K562 (cell line): Measurements from ENCODE around the gene SLC16A5. TPM values are rescaled to one million over a fixed set of nuclear protein-coding genes. Genes with fewer than 3 reads are reported as not detected.

Source experiments
- BRD4 ChIP-seq: fragments of 200-600 bp; sonication (generic); IDR thresholded peaks from 2 replicates; pipeline ENCODE4 v1.6.1; 2017; ENCODE audit warnings: inconsistent platforms
- CHD7 ChIP-seq: fragments of 200-600 bp; sonication (generic); IDR thresholded peaks from one replicate; pipeline ENCODE4 v1.6.1; 2012; ENCODE audit warnings: mild to moderate bottlenecking, low read depth, low read length, inconsistent platforms
- EP300 ChIP-seq: IDR thresholded peaks from 2 replicates; pipeline ENCODE4 v1.6.1; 2012; ENCODE audit warnings: low read length, improper control_type of control experiment
- HDGF ChIP-seq: fragments of 450-650 bp; IDR thresholded peaks from 2 replicates; pipeline ENCODE4 v1.6.1; 2016
- HMBOX1 ChIP-seq: sonication (generic); IDR thresholded peaks from 2 replicates; pipeline ENCODE4 v1.6.1; 2016
- KLF1 ChIP-seq: fragments of 450-650 bp; IDR thresholded peaks from 2 replicates; pipeline ENCODE4 v1.6.1; 2016; ENCODE audit warnings: missing genetic modification characterization, missing compliant biosample characterization
- MAFF ChIP-seq: IDR thresholded peaks from 2 replicates; pipeline ENCODE4 v1.6.1; 2012; ENCODE audit warnings: low read length, improper control_type of control experiment
- MCM3 ChIP-seq: fragments of 450-650 bp; IDR thresholded peaks from 2 replicates; pipeline ENCODE4 v1.6.1; 2016
- MITF ChIP-seq: IDR thresholded peaks from 2 replicates; pipeline ENCODE4 v1.6.1; 2014; ENCODE audit warnings: antibody characterized with exemption
- SUPT5H ChIP-seq: fragments of 450-650 bp; IDR thresholded peaks from 2 replicates; pipeline ENCODE4 v1.6.1; 2016
- TAF7 ChIP-seq: fragments of 450-650 bp; IDR thresholded peaks from 2 replicates; pipeline ENCODE4 v1.6.1; 2016; ENCODE audit warnings: missing genetic modification characterization, missing compliant biosample characterization
- ZNF449 ChIP-seq: fragments of 250-450 bp; sonication (Bioruptor Pico); IDR thresholded peaks from 2 replicates; pipeline ENCODE4 v1.8.0; 2022; ENCODE audit warnings: moderate library complexity, mild to moderate bottlenecking, inconsistent platforms
- ZNF57 ChIP-seq: fragments of 450-650 bp; formaldehyde crosslinking; IDR thresholded peaks from 2 replicates; pipeline ENCODE4 v1.4.0; 2020; ENCODE audit warnings: mild to moderate bottlenecking, moderate library complexity
- ZNF707 ChIP-seq: fragments of 250-450 bp; sonication (Bioruptor Pico); conservative IDR thresholded peaks from 2 replicates; pipeline ENCODE4 v1.8.0; 2022; ENCODE audit warnings: inconsistent platforms, mild to moderate bottlenecking, moderate library complexity
- ZNF785 ChIP-seq: fragments of 250-450 bp; sonication (Bioruptor Pico); IDR thresholded peaks from 2 replicates; pipeline ENCODE4 v1.4.0; 2020; ENCODE audit warnings: mild to moderate bottlenecking
- polyA plus RNA-seq, 8 experiments: library from polyadenylated mRNA; depleted of rRNA in 4 of 8; stranded (reverse) in 5 of 8; unstranded in 3 of 8; fragments of >200 nt; fragmentation: Nextera tagmentation in 2 of 8; fragmentation: Illumina TruSeq in 1 of 8; extraction: Ambion mirVana in 2 of 8; extraction: Trizol in 1 of 8; gene quantifications; 2 replicates each; pipeline versions ENCODE4 v1.2.1 to v1.2.3, GENCODE V29; 2011 to 2014; ENCODE audit warnings: inconsistent platforms in 1 of 8, missing spikeins in 1 of 8
- total RNA-seq, 7 experiments: library from RNA; depleted of rRNA in 6 of 7; stranded (reverse); fragments of >200 nt in 6 of 7; fragmentation: Illumina TruSeq in 2 of 7; extraction: Trizol in 2 of 7; gene quantifications; 2 replicates each; pipeline versions ENCODE4 v1.2.1 to v1.2.3, GENCODE V29; 2011 to 2021; ENCODE audit warnings: low replicate concordance in 1 of 7

Gene SLC16A5
- total and polyA plus RNA-seq, 9 of the 15 experiments (the other 6 are each of a cell fraction or from before 2014, with no cell fraction given) = 0.06 to 2.6 (median 0.91) TPM

GRCh38 chr17:75131278-75132017 lies 43.7 kb downstream of the SLC16A5 start, which contains the start of gene NT5C (continued):
- no peak for TF ChIP-seq MITF
- TF ChIP-seq HMBOX1 = no peak
- TF ChIP-seq MCM3 = no peak
- no peak for TF ChIP-seq HDGF
- no peak for TF ChIP-seq BRD4
- TF ChIP-seq KLF1 (tag) = no peak; the same call in 1 of the 2 replicates
- TF ChIP-seq ZNF707 (CRISPR knock-in tag) = no peak
- no peak for TF ChIP-seq EP300
- peak; percentile 64; the same call in 1 of the 2 replicates for TF ChIP-seq SUPT5H
- TF ChIP-seq ZNF449 (CRISPR knock-in tag) = no peak
- TF ChIP-seq ZNF785 = no peak
- no peak for TF ChIP-seq CHD7
- TF ChIP-seq TAF7 (tag) = no peak
- no peak for TF ChIP-seq ZNF57 (CRISPR knock-in tag)
- TF ChIP-seq MAFF = no peak
